ENCODE results near the gene BRAF. TPM values are rescaled to one million over a fixed set of nuclear protein-coding genes. Genes with fewer than 3 reads are reported as not detected.
"Not testable (repeated sequence)": the region's sequence is repeated elsewhere in the genome, so short reads cannot be mapped to it uniquely, and the experiment has no call there.

BRAF gene
- total RNA-seq, 1 experiment from 2014 or later, result 31.3 TPM

DNA sequence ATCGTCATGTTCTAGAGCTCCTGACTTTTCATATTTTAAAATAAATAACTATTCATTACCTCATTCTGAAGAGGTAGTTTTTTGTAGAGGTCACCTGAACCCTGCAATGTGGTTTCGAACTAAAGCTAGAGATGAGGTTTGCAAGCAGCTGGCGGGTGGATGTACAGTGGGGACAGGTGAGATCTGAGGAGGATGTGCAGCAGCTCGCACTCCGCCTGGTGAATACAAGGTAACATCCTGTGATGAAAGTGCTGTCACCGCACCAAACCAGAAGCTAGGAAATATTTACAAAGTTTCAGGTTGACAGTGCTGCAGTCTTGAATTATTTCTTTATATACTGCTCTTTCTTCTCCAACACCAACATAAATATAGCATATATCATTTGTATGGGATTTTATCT is 201.7 kb downstream of the BRAF start:
- H3K9me3 Mint-ChIP-seq (ENCODE audit: low read depth, unreplicated experiment), result no peaks in the 10 kb centered on the region
- DNase-seq, result no peak
- no peaks in the 10 kb centered on the region for H3K27me3 Mint-ChIP-seq (ENCODE audit: unreplicated experiment)
- BruUV-seq (replicated peaks), result no TSS peak
- CTCF ChIA-PET, result no interaction called here
- intact Hi-C loops (cut with micrococcal nuclease; ENCODE audit: unreplicated experiment), result no loop called here
- no peak overlapping the region for H3K27ac Mint-ChIP-seq (ENCODE audit: unreplicated experiment)
- H3K4me1 Mint-ChIP-seq (ENCODE audit: low read depth, unreplicated experiment), result no peaks in the 10 kb centered on the region
- TF ChIP-seq CTCF (IDR thresholded peaks at IDR 0.05; ENCODE audit: unreplicated experiment), result no peak
- no peaks in the 10 kb centered on the region for H3K36me3 Mint-ChIP-seq (ENCODE audit: insufficient read depth, unreplicated experiment)
- no peak overlapping the region for H3K4me3 Mint-ChIP-seq (ENCODE audit: low read depth, unreplicated experiment)

DNA sequence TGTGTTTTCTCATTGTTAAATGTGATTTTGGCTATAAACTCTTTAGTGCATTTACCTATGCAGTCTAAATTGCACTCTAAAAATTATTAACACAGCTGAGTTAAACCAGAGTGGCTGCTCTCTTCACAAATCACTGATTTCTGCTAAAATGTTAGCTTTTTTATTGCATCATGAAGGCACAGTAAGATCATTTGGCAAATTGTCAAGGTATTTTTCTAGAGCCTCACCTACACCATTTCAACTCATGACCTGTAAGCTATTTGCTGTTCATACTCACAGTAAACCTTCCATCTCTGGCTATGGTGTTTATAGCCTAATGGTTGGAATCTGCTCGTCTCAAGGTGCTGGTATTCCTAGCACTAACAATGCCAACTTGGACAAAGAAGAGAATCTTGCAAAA is 202.5 kb downstream of the BRAF start:
- no peaks in the 10 kb centered on the region for H3K9me3 Mint-ChIP-seq (ENCODE audit: low read depth, unreplicated experiment)
- H3K36me3 Mint-ChIP-seq (ENCODE audit: insufficient read depth, unreplicated experiment), result no peaks in the 10 kb centered on the region
- CTCF ChIA-PET, result no interaction called here
- no peak overlapping the region for H3K4me3 Mint-ChIP-seq (ENCODE audit: low read depth, unreplicated experiment)
- no TSS peak for BruUV-seq (replicated peaks)
- no peaks in the 10 kb centered on the region for H3K4me1 Mint-ChIP-seq (ENCODE audit: low read depth, unreplicated experiment)
- no peak overlapping the region for H3K27ac Mint-ChIP-seq (ENCODE audit: unreplicated experiment)
- no peak for TF ChIP-seq CTCF (IDR thresholded peaks at IDR 0.05; ENCODE audit: unreplicated experiment)
- DNase-seq, result no peak
- H3K27me3 Mint-ChIP-seq (ENCODE audit: unreplicated experiment), result no peaks in the 10 kb centered on the region
- intact Hi-C loops (cut with micrococcal nuclease; ENCODE audit: unreplicated experiment), result no loop called here

- Mint-ChIP-seq H3K4me1 (ENCODE audit: low read depth, unreplicated experiment) (no peaks in the 10 kb centered on the region), H3K4me3 (ENCODE audit: low read depth, unreplicated experiment) (no peak overlapping the region), H3K9me3 (ENCODE audit: low read depth, unreplicated experiment) (no peaks in the 10 kb centered on the region), H3K36me3 (ENCODE audit: insufficient read depth, unreplicated experiment) (no peaks in the 10 kb centered on the region), H3K27me3 (ENCODE audit: unreplicated experiment) (no peaks in the 10 kb centered on the region), H3K27ac (ENCODE audit: unreplicated experiment) (no peak overlapping the region)
- BruUV-seq (replicated peaks), result no TSS peak
- no peak for TF ChIP-seq CTCF (IDR thresholded peaks at IDR 0.05; ENCODE audit: unreplicated experiment)
- CTCF ChIA-PET, result no interaction called here
- no peak for DNase-seq
- intact Hi-C loops (cut with micrococcal nuclease; ENCODE audit: unreplicated experiment), result no loop called here
Measured at GRCh38 chr7:140719721-140720120, 205.0 kb downstream of the BRAF start.

- H3K27ac Mint-ChIP-seq (ENCODE audit: unreplicated experiment), result no peak overlapping the region
- H3K36me3 Mint-ChIP-seq (ENCODE audit: insufficient read depth, unreplicated experiment), result no peaks in the 10 kb centered on the region
- intact Hi-C loops (cut with micrococcal nuclease; ENCODE audit: unreplicated experiment), result no loop called here
- CTCF ChIA-PET, result no interaction called here
- no peak for TF ChIP-seq CTCF (IDR thresholded peaks at IDR 0.05; ENCODE audit: unreplicated experiment)
- peaks cover 8% of the 10 kb centered on the region for H3K9me3 Mint-ChIP-seq (ENCODE audit: low read depth, unreplicated experiment)
- H3K4me3 Mint-ChIP-seq (ENCODE audit: low read depth, unreplicated experiment), result no peak overlapping the region
- BruUV-seq (replicated peaks), result no TSS peak
- no peaks in the 10 kb centered on the region for H3K4me1 Mint-ChIP-seq (ENCODE audit: low read depth, unreplicated experiment)
- H3K27me3 Mint-ChIP-seq (ENCODE audit: unreplicated experiment), result no peaks in the 10 kb centered on the region
- no peak for DNase-seq
Measured at GRCh38 chr7:140714331-140715040, 210.2 kb downstream of the BRAF start.

DNA sequence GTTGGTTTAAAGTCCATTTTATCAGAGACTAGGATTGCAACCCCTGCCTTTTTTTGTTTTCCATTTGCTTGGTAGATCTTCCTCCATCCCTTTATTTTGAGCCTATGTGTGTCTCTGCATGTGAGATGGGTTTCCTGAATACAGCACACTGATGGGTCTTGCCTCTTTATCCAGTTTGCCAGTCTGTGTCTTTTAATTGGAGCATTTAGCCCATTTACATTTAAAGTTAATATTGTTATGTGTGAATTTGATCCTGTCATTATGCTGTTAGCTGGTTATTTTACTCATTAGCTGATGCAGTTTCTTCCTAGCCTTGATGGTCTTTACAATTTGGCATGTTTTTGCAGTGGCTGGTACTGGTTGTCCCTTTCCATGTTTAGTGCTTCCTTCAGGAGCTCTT is 212.3 kb downstream of the BRAF start:
- H3K27ac Mint-ChIP-seq (ENCODE audit: unreplicated experiment); intact Hi-C loops (cut with micrococcal nuclease; ENCODE audit: unreplicated experiment); CTCF ChIA-PET; H3K4me1 Mint-ChIP-seq (ENCODE audit: low read depth, unreplicated experiment); H3K36me3 Mint-ChIP-seq (ENCODE audit: insufficient read depth, unreplicated experiment); H3K4me3 Mint-ChIP-seq (ENCODE audit: low read depth, unreplicated experiment); H3K27me3 Mint-ChIP-seq (ENCODE audit: unreplicated experiment); H3K9me3 Mint-ChIP-seq (ENCODE audit: low read depth, unreplicated experiment); DNase-seq; BruUV-seq (replicated peaks): not testable (repeated sequence)

- intact Hi-C loops (cut with micrococcal nuclease; ENCODE audit: unreplicated experiment); H3K4me3 Mint-ChIP-seq (ENCODE audit: low read depth, unreplicated experiment): not testable (repeated sequence)
Measured at GRCh38 chr7:140708764-140709163, 216.0 kb downstream of the BRAF start.

More at GRCh38 chr7:140708764-140709163, 216.0 kb downstream of the BRAF start:
- H3K36me3 Mint-ChIP-seq (ENCODE audit: insufficient read depth, unreplicated experiment); DNase-seq; H3K27me3 Mint-ChIP-seq (ENCODE audit: unreplicated experiment); H3K4me1 Mint-ChIP-seq (ENCODE audit: low read depth, unreplicated experiment); H3K27ac Mint-ChIP-seq (ENCODE audit: unreplicated experiment); H3K9me3 Mint-ChIP-seq (ENCODE audit: low read depth, unreplicated experiment); BruUV-seq (replicated peaks); CTCF ChIA-PET: not testable (repeated sequence)
